Measurements from ENCODE around the gene ATXN1.

ATXN1 gene

DNA sequence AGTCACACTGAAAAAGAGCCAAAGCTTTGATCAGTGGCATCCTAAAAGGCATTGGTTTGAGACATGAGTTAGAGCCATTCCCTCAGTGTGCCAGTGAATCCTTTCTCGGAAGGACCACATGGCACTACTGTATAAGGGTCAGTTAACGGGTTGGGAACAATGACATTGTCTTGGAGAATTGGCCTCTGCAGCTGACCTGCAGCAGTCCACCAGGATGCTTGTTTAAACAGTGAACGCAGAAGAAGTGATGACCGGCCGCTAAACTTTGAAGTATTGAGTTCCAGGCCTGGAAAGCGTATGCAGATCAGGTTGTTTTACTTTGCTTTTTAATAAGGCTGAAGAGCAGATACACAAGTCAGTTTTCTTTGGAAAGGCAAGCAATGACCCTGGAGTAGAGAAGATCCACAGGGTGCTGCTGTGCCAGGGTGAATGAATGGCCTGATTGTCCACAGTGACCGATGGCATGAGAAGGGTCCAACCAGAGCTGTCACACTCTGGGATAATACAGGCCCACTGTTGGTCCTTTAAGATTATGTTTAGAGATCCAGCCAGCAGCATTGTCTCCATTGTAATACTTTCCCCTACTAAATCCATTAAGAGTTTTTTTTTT is 465.1 kb downstream of the ATXN1 start:
- Histone ChIP-seq H3K4me2 (ENCODE audit: low read length) (no peak overlapping the region), H3K9me3 (ENCODE audit: insufficient read depth, low read length) (no peaks in the 10 kb centered on the region), H3K9ac (ENCODE audit: low read length) (no peak overlapping the region), H3K36me3 (replicated peaks; ENCODE audit: low read depth, low read length) (no peaks in the 10 kb centered on the region), H3K27ac (ENCODE audit: low read length) (no peak overlapping the region), H3K27me3 (ENCODE audit: low read depth, low read length) (peaks cover 26% of the 10 kb centered on the region), H2AFZ (ENCODE audit: low read depth, low read length) (no peak overlapping the region), H3K79me2 (ENCODE audit: low read length) (no peaks in the 10 kb centered on the region), H3K4me3 (ENCODE audit: low read length) (no peak overlapping the region), H4K20me1 (ENCODE audit: insufficient read depth, low read length) (no peaks in the 10 kb centered on the region), H3K4me1 (ENCODE audit: low read length) (no peaks in the 10 kb centered on the region)
- no peak for TF ChIP-seq EZH2phosphoT487 (IDR thresholded peaks at IDR 0.05; ENCODE audit: low read depth)
- TF ChIP-seq, protein P1, sequence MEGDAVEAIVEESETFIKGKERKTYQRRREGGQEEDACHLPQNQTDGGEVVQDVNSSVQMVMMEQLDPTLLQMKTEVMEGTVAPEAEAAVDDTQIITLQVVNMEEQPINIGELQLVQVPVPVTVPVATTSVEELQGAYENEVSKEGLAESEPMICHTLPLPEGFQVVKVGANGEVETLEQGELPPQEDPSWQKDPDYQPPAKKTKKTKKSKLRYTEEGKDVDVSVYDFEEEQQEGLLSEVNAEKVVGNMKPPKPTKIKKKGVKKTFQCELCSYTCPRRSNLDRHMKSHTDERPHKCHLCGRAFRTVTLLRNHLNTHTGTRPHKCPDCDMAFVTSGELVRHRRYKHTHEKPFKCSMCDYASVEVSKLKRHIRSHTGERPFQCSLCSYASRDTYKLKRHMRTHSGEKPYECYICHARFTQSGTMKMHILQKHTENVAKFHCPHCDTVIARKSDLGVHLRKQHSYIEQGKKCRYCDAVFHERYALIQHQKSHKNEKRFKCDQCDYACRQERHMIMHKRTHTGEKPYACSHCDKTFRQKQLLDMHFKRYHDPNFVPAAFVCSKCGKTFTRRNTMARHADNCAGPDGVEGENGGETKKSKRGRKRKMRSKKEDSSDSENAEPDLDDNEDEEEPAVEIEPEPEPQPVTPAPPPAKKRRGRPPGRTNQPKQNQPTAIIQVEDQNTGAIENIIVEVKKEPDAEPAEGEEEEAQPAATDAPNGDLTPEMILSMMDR (IDR thresholded peaks at IDR 0.05; ENCODE audit: low read depth, low read length) = no peak

- H3K27ac ChIP-seq (ENCODE audit: low read length) = no peak overlapping the region
- TF ChIP-seq, protein P1 (IDR thresholded peaks at IDR 0.05; ENCODE audit: low read depth, low read length) = no peak
- no peak for TF ChIP-seq EZH2phosphoT487 (IDR thresholded peaks at IDR 0.05; ENCODE audit: low read depth)
- H3K27me3 ChIP-seq (ENCODE audit: low read depth, low read length) = peaks cover 20% of the 10 kb centered on the region
- H3K9ac ChIP-seq (ENCODE audit: low read length) = no peak overlapping the region
- H3K36me3 ChIP-seq (replicated peaks; ENCODE audit: low read depth, low read length) = no peaks in the 10 kb centered on the region
- H3K9me3 ChIP-seq (ENCODE audit: insufficient read depth, low read length) = no peaks in the 10 kb centered on the region
- no peak overlapping the region for H3K4me2 ChIP-seq (ENCODE audit: low read length)
- H4K20me1 ChIP-seq (ENCODE audit: insufficient read depth, low read length) = no peaks in the 10 kb centered on the region
- no peak overlapping the region for H2AFZ ChIP-seq (ENCODE audit: low read depth, low read length)
- no peaks in the 10 kb centered on the region for H3K79me2 ChIP-seq (ENCODE audit: low read length)
- H3K4me3 ChIP-seq (ENCODE audit: low read length) = no peak overlapping the region
- H3K4me1 ChIP-seq (ENCODE audit: low read length) = no peaks in the 10 kb centered on the region
These were observed 465.8 kb downstream of the ATXN1 start for GRCh38 chr6:16295471-16295870.

DNA sequence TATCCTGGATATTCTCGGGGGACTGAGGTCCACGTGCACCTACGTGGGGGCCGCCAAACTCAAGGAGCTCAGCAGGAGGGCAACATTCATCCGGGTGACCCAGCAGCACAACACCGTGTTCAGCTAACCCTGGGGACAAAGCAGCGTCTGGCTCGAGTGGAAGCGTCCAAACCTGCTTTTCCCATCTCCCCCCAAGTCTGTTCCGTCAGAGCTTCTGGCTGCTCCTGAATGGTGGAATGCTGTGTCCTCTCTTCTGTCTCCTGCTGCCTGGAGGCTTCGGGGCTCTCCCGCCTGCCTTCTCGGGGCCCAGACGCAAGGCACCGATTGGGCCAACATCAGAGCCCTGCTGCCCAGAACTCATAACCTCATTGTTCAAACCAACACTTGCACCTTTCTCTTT is 466.2 kb downstream of the ATXN1 start:
- Histone ChIP-seq H3K36me3 (replicated peaks; ENCODE audit: low read depth, low read length) (no peaks in the 10 kb centered on the region), H4K20me1 (ENCODE audit: insufficient read depth, low read length) (no peaks in the 10 kb centered on the region), H2AFZ (ENCODE audit: low read depth, low read length) (no peak overlapping the region), H3K4me2 (ENCODE audit: low read length) (no peak overlapping the region), H3K27ac (ENCODE audit: low read length) (no peak overlapping the region), H3K27me3 (ENCODE audit: low read depth, low read length) (peaks cover 20% of the 10 kb centered on the region), H3K79me2 (ENCODE audit: low read length) (no peaks in the 10 kb centered on the region), H3K4me3 (ENCODE audit: low read length) (no peak overlapping the region), H3K9me3 (ENCODE audit: insufficient read depth, low read length) (no peaks in the 10 kb centered on the region), H3K4me1 (ENCODE audit: low read length) (no peaks in the 10 kb centered on the region), H3K9ac (ENCODE audit: low read length) (no peak overlapping the region)
- TF ChIP-seq EZH2phosphoT487 (IDR thresholded peaks at IDR 0.05; ENCODE audit: low read depth) = no peak
- TF ChIP-seq, protein P1 (IDR thresholded peaks at IDR 0.05; ENCODE audit: low read depth, low read length) = no peak

DNA sequence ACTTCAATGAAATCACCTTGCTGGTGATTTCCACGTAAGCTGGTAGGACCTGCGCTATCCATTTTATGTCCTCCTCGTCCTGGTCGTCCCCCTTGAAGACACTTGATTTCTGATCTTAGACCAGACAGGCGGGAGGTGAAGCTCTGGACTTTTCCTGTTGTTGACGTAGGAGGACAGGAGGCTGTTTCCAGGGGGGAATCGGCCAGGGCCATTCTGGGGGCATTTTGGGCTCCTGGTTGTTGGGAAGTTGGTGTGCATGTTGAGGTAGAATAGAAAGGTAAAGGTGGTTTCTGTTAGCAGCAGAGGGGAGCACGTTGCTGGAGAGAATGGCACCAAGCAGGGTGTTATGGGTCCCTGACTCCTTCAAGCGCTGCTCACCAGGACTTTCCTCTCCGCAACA is 466.9 kb downstream of the ATXN1 start:
- H4K20me1 ChIP-seq (ENCODE audit: insufficient read depth, low read length) = no peaks in the 10 kb centered on the region
- H3K27me3 ChIP-seq (ENCODE audit: low read depth, low read length) = peaks cover 14% of the 10 kb centered on the region
- no peaks in the 10 kb centered on the region for H3K4me1 ChIP-seq (ENCODE audit: low read length)
- no peaks in the 10 kb centered on the region for H3K79me2 ChIP-seq (ENCODE audit: low read length)
- H3K9me3 ChIP-seq (ENCODE audit: insufficient read depth, low read length) = no peaks in the 10 kb centered on the region
- H3K27ac ChIP-seq (ENCODE audit: low read length) = no peak overlapping the region
- H3K9ac ChIP-seq (ENCODE audit: low read length) = no peak overlapping the region
- H3K4me2 ChIP-seq (ENCODE audit: low read length) = no peak overlapping the region
- H3K36me3 ChIP-seq (replicated peaks; ENCODE audit: low read depth, low read length) = no peaks in the 10 kb centered on the region
- no peak overlapping the region for H3K4me3 ChIP-seq (ENCODE audit: low read length)
- no peak overlapping the region for H2AFZ ChIP-seq (ENCODE audit: low read depth, low read length)
- TF ChIP-seq, protein P1 (IDR thresholded peaks at IDR 0.05; ENCODE audit: low read depth, low read length) = no peak
- TF ChIP-seq EZH2phosphoT487 (IDR thresholded peaks at IDR 0.05; ENCODE audit: low read depth) = no peak
